ENCODE measurements around the gene FHIT.
A peak's percentile ranks its signal among the peaks of the same experiment; 100 is the strongest.

DNA sequence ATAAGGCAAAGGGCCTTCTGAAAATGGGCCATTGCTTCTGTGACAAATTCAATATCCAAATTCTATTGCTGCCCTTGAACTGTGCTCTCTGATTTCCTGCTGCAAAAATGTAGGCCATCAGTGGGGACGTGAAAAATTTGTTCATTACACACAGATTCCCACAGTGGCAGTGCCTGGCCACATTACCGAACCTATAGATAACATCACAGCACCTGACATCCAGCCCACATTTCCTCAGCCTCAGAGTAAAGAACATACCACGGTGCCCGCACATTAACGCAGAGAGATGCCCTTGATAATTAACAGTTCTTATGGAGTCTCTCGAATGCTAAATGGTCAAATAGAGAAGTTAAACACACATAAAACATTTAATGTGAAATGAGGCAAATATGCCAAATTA, 1269.9 kb downstream of the FHIT start:
- TF ChIP-seq GATA2 (IDR thresholded peaks at IDR 0.05; ENCODE audit: low read depth, low read length), result peak; percentile 28; the same call in 1 of the 2 replicates
- TF ChIP-seq GATA3 (IDR thresholded peaks at IDR 0.05; ENCODE audit: low read depth, low read length), result no peak

All from SH-SY5Y (cell line).